Heart left ventricle (tissue), 13 donors: ENCODE results near the gene TEK.

Source experiments
- POLR2A ChIP-seq, 2 donors: fragments of 450-650 bp; IDR thresholded peaks; one replicate each; pipeline ENCODE4 v1.6.1; 2017; ENCODE audit warnings: antibody characterized with exemption in 2 of 2, mild to moderate bottlenecking in 2 of 2, moderate library complexity in 2 of 2
- TF ChIP-seq, protein P1 (sequence below), 12 donors: fragments of 200-600 bp; sonication (generic) in 4 of 12; IDR thresholded peaks; one replicate each; pipeline versions ENCODE4 v1.5.0 to v1.8.0; 2018 to 2022; ENCODE audit warnings: antibody characterized with exemption in 12 of 12, mild to moderate bottlenecking in 5 of 12
- donor health status: ischemic (EF 13 %, LVEDD 7.1; RV severe dilation, severe dysfunction).
- donor health status: DM: no; HTN: yes; CAD: no.
- donor health status: DM: no; HTN: no; CAD: no.
- donor health status: ischemic (EF 25% LVEDD 6.9; RV normal size, moderate dysfunction).
- donor health status: ischemic (EF 25% LVEDD 5.7; RV mildly dilated, moderate dysfunction).
- donor health status: ischemic (EF 35%, LVEDD 5.7; RV mildly dilated, moderate dysfunction).
- donor health status: nonischemic (EF 11% LVEDD 7.7; RV severe dilation, severe dysfunction).
- donor health status: DM: yes; HTN: yes; CAD: no.
- donor health status: PGD.
- donor health status: ischemic (EF 29% LVEDD 5.4; RV normal size, mild dysfunction).
- donor health status: nonischemic (EF 23%, LVEDD 6.1; RV moderate dilation, normal function).

DNA sequence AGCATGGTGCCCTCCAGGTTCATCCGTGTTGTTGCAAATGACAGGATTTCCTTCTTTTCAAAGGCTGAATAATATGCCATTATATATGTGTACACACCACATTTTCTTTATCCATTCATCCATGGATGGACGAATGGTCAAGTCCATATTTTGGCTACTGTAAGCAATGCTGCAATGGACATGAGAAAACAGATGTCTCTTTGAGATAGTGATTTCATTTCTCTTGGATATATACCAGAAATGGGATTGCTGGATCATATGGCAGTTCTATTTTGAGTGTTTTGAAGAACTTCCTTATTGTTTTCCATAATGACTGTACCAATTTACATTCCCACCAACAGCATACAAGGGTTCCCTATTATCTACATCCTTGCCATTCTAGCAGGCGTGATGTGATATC, 67.9 kb downstream of the TEK start:
- TF ChIP-seq, protein P1, sequence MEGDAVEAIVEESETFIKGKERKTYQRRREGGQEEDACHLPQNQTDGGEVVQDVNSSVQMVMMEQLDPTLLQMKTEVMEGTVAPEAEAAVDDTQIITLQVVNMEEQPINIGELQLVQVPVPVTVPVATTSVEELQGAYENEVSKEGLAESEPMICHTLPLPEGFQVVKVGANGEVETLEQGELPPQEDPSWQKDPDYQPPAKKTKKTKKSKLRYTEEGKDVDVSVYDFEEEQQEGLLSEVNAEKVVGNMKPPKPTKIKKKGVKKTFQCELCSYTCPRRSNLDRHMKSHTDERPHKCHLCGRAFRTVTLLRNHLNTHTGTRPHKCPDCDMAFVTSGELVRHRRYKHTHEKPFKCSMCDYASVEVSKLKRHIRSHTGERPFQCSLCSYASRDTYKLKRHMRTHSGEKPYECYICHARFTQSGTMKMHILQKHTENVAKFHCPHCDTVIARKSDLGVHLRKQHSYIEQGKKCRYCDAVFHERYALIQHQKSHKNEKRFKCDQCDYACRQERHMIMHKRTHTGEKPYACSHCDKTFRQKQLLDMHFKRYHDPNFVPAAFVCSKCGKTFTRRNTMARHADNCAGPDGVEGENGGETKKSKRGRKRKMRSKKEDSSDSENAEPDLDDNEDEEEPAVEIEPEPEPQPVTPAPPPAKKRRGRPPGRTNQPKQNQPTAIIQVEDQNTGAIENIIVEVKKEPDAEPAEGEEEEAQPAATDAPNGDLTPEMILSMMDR (IDR thresholded peaks at IDR 0.05) = no peak
- TF ChIP-seq POLR2A (IDR thresholded peaks at IDR 0.05) = no peak
